Ovary (tissue), 3 donors: ENCODE data around the gene GPD1.

Experiments used
- CTCF ChIP-seq, 3 donors: fragments of 450-650 bp in 2 of 3; fragments of 200-600 bp in 1 of 3; IDR thresholded peaks; one replicate each; pipeline versions ENCODE4 v1.5.1 to v1.8.0; 2016 to 2022; ENCODE audit warnings: antibody characterized with exemption in 3 of 3, mild to moderate bottlenecking in 1 of 3
- EP300 ChIP-seq: sonication (generic); formaldehyde crosslinking; IDR thresholded peaks from one replicate; pipeline ENCODE4 v1.6.1; 2017; ENCODE audit warnings: antibody characterized with exemption
- donor health status: DM: no; HTN: no; CAD: no.

DNA sequence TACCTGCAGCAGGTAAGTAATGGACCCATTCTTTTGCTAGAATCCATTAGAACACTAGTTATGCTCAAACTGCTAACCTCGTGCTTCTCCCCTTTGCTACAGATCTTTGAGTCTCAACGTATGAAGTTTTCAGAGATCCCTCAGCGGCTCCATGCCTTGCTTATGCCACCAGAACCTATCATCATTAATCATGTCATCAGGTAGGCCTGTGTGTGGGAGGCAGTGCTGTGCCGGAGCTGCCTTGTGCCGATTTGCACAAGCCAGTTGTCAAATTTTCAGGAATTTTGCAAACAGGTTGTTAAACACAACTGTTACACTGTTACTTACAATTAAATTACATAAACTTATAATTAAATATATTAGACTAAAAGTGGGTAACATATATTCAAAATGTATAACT lies 13.4 kb upstream of the GPD1 start:
- TF ChIP-seq EP300 (no peak), CTCF (IDR thresholded peaks at IDR 0.05) (no peak)
